ENCODE measurements around the gene SDR42E1.
"Not testable (repeated sequence)": the region's sequence is repeated elsewhere in the genome, so short reads cannot be mapped to it uniquely, and the experiment has no call there.

The SDR42E1 gene

GRCh38 chr16:82019535-82019934 is 8.3 kb upstream of the SDR42E1 start:
- TF ChIP-seq CTCF (IDR thresholded peaks at IDR 0.05; ENCODE audit: insufficient read depth, low read depth, low read length, missing control alignments) = no peak
- no peak for DNase-seq (ENCODE audit: low read depth)
- H3K4me3 ChIP-seq (ENCODE audit: low read depth, low read length) = no peak overlapping the region

- TF ChIP-seq CTCF (IDR thresholded peaks at IDR 0.05; ENCODE audit: insufficient read depth, low read depth, low read length, missing control alignments) = no peak
- no peak for DNase-seq (ENCODE audit: low read depth)
Observed at GRCh38 chr16:82017911-82018568, 6.8 kb upstream of the SDR42E1 start.

GRCh38 chr16:82016964-82017363 is 5.7 kb upstream of the SDR42E1 start:
- H3K4me3 ChIP-seq (ENCODE audit: low read depth, low read length) = no peak overlapping the region
- TF ChIP-seq CTCF (IDR thresholded peaks at IDR 0.05; ENCODE audit: insufficient read depth, low read depth, low read length, missing control alignments) = no peak
- DNase-seq (ENCODE audit: low read depth) = no peak

More at GRCh38 chr16:82017911-82018568, 6.8 kb upstream of the SDR42E1 start:
- no peak overlapping the region for H3K4me3 ChIP-seq (ENCODE audit: low read depth, low read length)

- H3K4me3 ChIP-seq (ENCODE audit: low read depth, low read length) = no peak overlapping the region
- DNase-seq (ENCODE audit: low read depth) = no peak
- peak; percentile 4 for TF ChIP-seq CTCF (IDR thresholded peaks at IDR 0.05; ENCODE audit: insufficient read depth, low read depth, low read length, missing control alignments)
Observed at GRCh38 chr16:82016263-82016662, 5.0 kb upstream of the SDR42E1 start.

- peak; percentile 2 for DNase-seq (ENCODE audit: low read depth)
- no peak for TF ChIP-seq CTCF (IDR thresholded peaks at IDR 0.05; ENCODE audit: insufficient read depth, low read depth, low read length, missing control alignments)
- no peak overlapping the region for H3K4me3 ChIP-seq (ENCODE audit: low read depth, low read length)
Observed at GRCh38 chr16:82013139-82013538, 1.9 kb upstream of the SDR42E1 start.

- H3K4me3 ChIP-seq (ENCODE audit: low read depth, low read length) = peak overlapping the region; percentile 69
- DNase-seq (ENCODE audit: low read depth) = no peak
- TF ChIP-seq CTCF (IDR thresholded peaks at IDR 0.05; ENCODE audit: insufficient read depth, low read depth, low read length, missing control alignments) = no peak
Observed at GRCh38 chr16:82010649-82011048, 621 bp downstream of the SDR42E1 start.

GRCh38 chr16:82009789-82010188 is 1.5 kb downstream of the SDR42E1 start:
- not testable (repeated sequence) for H3K4me3 ChIP-seq (ENCODE audit: low read depth, low read length); DNase-seq (ENCODE audit: low read depth)

Data from GM12865 (cell line).